ENCODE measurements around the gene SNX9.
"Not testable (repeated sequence)": the region's sequence is repeated elsewhere in the genome, so short reads cannot be mapped to it uniquely, and the experiment has no call there.

SNX9 gene

DNA sequence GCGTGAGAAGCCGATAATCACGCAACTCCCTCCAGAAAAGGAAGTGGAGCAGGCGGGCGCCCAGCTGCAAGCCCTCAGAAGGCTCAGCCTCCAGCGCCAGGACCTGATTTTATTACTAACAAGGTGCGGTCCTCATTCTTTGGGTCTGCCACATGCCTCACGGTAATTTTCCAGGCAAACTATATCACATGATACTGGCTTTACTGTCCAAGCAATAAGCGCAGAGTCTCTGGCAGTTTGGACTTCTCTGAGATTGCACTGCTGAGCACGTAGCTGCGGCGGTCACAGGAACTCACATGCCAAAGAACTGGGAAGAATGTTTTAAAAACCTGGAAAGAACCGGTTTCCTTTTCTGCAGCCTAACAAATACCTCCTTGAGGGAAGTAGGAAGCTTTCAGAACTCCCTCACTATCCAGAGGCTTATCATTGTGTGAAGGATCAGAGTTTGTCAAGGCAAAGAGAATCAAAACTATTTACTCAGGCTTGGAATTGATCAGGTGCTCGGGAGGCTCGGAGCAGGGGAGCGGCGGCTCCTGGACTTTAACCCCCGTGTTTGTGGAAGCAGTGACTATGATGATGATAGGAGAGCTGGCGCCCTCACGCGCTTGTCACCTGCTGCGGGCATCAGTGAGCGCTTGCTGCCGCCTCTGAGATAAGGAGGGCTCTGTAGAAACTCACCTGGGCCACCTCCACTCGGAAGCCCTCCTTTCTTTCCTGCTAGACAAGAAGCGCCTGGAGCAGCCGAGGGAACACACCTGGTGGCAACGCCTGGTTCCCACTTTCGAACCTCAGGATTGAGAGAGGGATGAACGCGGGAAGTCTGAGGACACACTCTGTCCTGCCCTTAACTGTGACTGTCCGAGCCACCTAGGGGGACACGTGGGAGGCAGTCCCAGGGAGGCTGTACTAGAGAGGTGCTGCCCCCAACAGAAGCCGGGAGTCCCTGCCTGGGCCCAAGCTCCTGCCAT, 131.4 kb downstream of the SNX9 start:
- no peak for DNase-seq (ENCODE audit: low read depth)

- DNase-seq (ENCODE audit: low read depth), result no peak
Measured at GRCh38 chr6:157955675-157956074, 132.6 kb downstream of the SNX9 start.

DNA sequence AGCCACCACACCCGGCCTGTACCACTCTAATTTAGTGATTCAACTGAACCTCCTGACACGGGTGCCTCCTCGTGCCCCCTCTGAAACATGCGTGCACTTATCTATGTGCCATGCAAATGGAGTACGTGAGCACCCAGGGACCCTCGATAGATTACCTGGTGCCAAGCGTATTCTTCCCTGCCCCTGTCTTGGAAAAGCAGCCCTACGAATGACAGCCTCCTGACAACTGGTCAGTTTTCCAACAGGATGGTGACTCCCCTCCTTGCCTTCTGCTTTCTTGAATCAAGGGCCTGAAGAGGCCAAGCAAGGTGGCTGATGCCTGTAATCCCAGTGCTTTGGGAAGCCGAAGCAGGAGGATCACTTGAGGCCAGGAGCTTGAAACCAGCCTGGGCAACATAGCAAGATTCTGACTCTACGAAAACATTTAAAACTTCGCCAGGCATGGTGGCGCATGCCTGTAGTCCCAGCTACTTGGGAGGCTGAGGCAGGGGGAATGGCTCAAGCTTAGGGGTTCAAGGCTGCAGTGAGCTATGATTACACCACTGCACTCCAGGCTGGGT, 133.2 kb downstream of the SNX9 start:
- no peak for DNase-seq (ENCODE audit: low read depth)

- DNase-seq (ENCODE audit: low read depth), result no peak
Measured at GRCh38 chr6:157959451-157960227, 136.6 kb downstream of the SNX9 start.

GRCh38 chr6:157961153-157961831, 138.2 kb downstream of the SNX9 start:
- DNase-seq (ENCODE audit: low read depth), result no peak

DNA sequence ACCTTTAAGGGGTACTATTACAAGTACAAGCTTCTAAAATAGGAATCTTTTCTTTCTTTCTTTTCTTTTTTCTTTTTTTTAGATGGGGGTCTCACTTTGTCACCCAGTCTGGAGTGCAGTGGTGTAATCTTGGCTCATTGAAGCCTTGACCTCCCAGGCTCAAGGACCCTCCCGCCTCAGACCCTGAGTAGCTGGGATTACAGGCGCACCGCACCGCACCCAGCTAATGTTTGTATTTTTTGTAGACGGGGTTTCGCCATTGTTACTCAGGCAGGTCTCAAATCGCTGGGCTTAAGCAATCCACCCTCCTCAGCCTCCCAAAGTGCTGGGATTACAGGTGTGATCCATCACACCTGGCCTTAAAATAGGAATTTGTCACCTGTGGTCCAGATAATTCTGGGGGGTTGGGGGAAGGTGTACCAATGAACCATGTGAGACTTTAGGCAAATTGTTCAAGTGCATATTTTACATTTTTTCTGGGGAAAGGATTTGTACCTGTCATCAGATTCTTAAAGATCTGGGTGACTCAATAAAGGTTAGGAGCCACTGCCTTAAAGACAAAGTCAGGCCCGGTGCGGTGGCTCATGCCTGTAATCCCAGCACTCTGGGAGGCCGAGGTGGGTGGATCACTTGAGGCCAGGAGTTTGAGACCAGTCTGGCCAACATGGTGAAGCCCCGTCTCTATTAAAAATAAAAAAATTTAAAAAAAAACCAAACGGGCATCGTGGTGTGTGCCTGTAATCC, 139.0 kb downstream of the SNX9 start:
- DNase-seq (ENCODE audit: low read depth), result no peak

DNA sequence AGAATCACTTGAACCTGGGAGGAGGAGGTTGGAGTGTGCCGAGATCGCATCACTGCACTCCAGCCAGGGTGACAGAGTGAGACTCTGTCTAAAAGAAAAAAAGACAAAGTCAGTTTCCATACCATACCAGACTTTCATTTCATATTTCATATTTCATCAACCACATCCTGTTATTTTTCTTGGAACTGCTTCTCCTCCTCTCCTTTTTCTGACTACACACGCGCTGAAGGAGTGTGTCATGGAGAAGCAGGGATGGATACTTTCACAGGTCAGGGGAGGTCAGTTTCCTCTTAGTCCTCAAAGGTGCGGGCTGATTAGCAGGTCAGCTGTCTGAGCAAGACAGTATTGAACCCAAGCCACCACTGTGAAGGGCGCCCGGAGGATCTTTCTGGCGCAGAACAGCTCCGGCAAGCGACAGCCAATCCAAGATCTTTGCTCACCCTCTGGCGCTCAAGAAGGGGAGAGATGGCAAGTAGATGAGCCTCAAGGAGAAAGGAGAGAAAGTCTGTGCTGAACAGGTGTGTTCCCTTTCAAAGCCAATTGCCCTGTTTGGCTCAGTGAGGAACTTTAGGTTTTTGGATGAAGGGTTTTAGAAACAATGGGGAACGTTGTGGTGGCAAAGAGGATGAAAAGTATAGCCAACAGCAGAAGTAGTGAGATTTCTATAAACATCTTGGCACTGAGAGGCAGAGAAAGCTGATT, 139.7 kb downstream of the SNX9 start:
- no peak for DNase-seq (ENCODE audit: low read depth)

GRCh38 chr6:157964100-157964499, 141.1 kb downstream of the SNX9 start:
- DNase-seq (ENCODE audit: low read depth), result no peak

- DNase-seq (ENCODE audit: low read depth), result no peak
Measured at GRCh38 chr6:157965387-157965786, 142.3 kb downstream of the SNX9 start.

DNA sequence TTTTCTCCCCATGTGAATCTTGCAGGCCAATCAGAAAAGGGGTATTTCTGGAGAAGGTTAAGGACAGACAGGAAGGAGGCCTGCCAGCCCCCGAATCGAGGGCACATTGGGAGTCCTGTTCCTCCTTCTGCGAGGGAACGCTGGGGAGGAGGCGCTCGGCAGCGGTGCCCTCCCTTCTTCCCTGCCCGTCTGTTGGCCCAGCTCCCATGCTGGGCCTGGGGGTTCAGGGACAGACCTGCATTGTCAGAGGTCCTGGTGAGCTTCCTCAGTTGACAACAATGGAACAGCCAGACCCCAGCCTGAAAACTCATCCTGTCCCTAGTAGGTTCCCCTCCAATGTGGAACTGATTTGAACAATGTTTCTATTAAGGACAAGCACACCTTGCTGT, 143.5 kb downstream of the SNX9 start:
- no peak for DNase-seq (ENCODE audit: low read depth)

- DNase-seq (ENCODE audit: low read depth), result no peak
Measured at GRCh38 chr6:157967020-157967419, 144.0 kb downstream of the SNX9 start.

DNA sequence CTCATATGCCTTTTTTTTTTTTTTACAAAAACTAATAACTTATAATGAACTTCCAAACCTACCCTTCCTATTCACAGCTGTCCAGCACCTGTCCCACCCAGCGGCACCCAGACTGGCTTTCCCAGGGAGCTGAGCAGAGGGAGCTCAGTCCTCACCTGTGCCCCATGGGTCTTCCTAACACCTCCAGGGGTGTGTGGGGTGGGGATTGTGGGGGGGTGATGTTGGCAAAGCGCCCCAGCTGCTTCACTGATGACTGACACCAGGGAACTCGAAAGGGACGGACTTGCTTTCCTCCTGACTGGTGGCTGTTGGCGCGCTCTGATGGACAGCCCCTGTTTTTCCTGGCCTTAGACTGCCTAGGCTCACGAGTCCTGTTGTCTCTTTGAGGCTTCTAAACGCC, 144.4 kb downstream of the SNX9 start:
- no peak for DNase-seq (ENCODE audit: low read depth)

DNA sequence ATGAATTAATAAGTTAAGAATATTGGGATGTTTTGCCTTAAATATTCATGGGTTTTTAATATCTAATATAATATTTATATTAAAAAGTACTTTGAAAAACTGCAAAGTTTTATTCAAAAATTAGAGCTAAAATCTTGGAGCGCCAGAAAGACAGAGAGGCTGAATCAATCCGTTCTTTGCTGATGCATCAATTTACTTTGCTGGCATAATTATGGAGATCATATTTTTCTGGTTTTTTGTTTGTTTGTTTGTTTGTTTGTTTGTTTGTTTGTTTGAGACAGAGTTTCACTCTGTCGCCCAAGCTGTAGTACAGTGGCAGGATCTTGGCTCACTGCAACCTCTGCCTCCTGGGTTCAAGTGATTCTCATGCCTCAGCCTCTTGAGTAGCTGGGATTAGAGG, 149.1 kb downstream of the SNX9 start:
- DNase-seq (ENCODE audit: low read depth), result not testable (repeated sequence)

DNA sequence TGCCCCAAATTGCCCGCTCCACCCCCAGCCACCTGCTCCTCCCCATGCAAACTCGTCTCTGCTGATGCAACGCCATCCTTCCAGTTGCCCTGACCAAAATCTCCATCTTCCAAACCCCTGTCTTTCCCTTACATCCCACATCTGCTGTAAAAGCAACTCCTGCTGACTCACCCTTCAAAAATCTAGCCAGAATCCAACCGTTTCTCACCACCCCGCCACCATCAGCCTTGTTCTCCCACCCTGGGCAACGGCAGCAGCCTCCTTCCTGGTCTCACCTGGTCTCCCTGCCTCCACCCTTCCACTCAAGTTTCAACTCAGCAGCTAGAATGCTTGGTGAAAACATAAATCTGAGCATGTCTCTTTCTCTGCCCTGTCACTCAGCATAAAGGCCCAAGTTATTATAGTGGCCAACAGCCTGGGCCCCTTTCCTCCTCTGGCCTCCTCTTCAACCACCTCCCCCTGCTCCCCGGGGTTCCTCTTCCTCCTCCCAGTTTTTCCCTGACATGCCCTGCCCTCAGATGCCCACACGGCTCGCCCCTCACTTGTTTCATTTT, 151.4 kb downstream of the SNX9 start:
- DNase-seq (ENCODE audit: low read depth), result no peak

GRCh38 chr6:157974967-157975366, 151.9 kb downstream of the SNX9 start:
- no peak for DNase-seq (ENCODE audit: low read depth)

GRCh38 chr6:157975456-157975855, 152.4 kb downstream of the SNX9 start:
- DNase-seq (ENCODE audit: low read depth), result no peak

GRCh38 chr6:157976345-157977175, 153.5 kb downstream of the SNX9 start:
- no peak for DNase-seq (ENCODE audit: low read depth)

DNA sequence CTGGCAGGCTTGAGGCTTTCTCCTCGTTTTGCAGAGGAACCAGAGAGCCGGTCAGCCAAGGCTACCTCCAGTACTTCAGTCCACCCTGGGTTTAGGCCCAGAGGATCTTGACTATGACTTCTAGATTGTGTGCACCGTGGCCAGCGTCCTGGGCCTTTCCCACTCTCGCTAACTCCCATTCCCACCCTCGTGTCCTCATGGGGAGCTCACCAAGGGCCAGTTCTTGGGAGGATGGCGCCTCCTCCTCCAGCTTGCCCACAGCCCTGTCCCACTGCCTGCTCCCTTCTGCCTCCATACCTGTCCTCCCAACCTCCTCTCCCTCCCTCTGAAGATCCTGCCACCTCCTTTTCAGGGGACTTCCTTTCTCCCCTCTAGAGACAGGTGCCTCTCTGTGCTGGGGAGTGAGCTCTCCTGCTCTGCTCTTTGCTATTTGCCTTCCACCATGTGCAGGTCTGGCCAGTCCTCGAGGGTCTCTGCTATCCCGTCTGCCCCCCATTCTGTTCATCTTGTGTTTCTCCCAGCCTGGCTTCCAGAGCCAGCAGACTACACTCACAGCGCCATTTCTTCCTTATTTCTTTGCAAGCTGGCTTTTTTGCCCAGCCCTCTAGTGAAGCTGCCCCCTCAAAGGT, 154.2 kb downstream of the SNX9 start:
- no peak for DNase-seq (ENCODE audit: low read depth)
